C4-2B (cell line): ENCODE measurements around the gene TNS3.

Experiments
- H3K27ac ChIP-seq: fragments of 450-650 bp; 2 replicates; pipeline ENCODE4 v1.5.1; 2017
- CTCF ChIP-seq: fragments of 450-650 bp; conservative IDR thresholded peaks from 2 replicates; pipeline ENCODE4 v1.5.1; 2017; ENCODE audit warnings: mild to moderate bottlenecking
- ZFX ChIP-seq: fragments of 450-650 bp; IDR thresholded peaks from 2 replicates; pipeline ENCODE4 v1.6.1; 2017

The TNS3 gene

GRCh38 chr7:47516386-47516785, 65.5 kb downstream of the TNS3 start:
- TF ChIP-seq CTCF: no peak
- no peak for TF ChIP-seq ZFX
- H3K27ac ChIP-seq: no peak overlapping the region

GRCh38 chr7:47515305-47515834, 66.5 kb downstream of the TNS3 start:
- TF ChIP-seq ZFX: no peak
- no peak for TF ChIP-seq CTCF
- no peak overlapping the region for H3K27ac ChIP-seq

- no peak overlapping the region for H3K27ac ChIP-seq
- TF ChIP-seq CTCF (no peak), ZFX (no peak)
These were observed 67.1 kb downstream of the TNS3 start for GRCh38 chr7:47514818-47515217.

GRCh38 chr7:47514367-47514766, 67.5 kb downstream of the TNS3 start:
- TF ChIP-seq ZFX: no peak
- TF ChIP-seq CTCF: no peak
- H3K27ac ChIP-seq: no peak overlapping the region

GRCh38 chr7:47513741-47514241, 68.1 kb downstream of the TNS3 start:
- TF ChIP-seq ZFX (no peak), CTCF (no peak)
- no peak overlapping the region for H3K27ac ChIP-seq

- TF ChIP-seq ZFX (no peak), CTCF (no peak)
- no peak overlapping the region for H3K27ac ChIP-seq
These were observed 69.3 kb downstream of the TNS3 start for GRCh38 chr7:47512481-47513176.

GRCh38 chr7:47511699-47512370, 70.1 kb downstream of the TNS3 start:
- no peak overlapping the region for H3K27ac ChIP-seq
- TF ChIP-seq ZFX (no peak), CTCF (no peak)
